Astrocyte (in vitro differentiated cells and primary cell): ENCODE data around the gene PTPRD.

Experiments used
- CTCF ChIP-seq: IDR thresholded peaks from 2 replicates; pipeline ENCODE4 v1.5.1; 2011; ENCODE audit warnings: low read depth, mild to moderate bottlenecking, inconsistent platforms, low read length, moderate library complexity; ENCODE audit not compliant: insufficient read depth
- EZH2 ChIP-seq: IDR thresholded peaks from 2 replicates; pipeline ENCODE4 v1.6.1; 2012; ENCODE audit warnings: mild to moderate bottlenecking, low read length, inconsistent platforms; ENCODE audit not compliant: insufficient read depth

DNA sequence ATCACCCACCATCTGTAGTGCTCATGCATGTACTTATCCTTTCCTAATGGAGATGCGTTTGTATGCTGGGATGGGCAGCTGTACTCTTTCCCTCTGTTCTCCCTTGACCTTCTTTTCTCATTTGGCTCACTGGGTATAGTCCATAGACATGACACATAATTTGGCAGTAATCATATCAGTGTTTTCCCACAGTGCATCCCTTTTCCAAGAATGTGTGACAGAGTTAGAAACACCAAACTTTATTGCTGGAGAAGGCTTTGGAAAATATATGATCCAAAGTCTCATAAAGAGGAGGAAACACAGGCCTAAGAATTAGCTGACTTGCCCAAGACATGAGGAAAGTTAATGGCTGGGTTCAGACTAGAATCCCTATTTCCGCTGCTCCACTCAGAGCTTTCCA lies 1579.8 kb downstream of the PTPRD start:
- no peak for TF ChIP-seq CTCF
- no peak for TF ChIP-seq EZH2
